Lower leg skin (tissue), 4 donors: ENCODE results near the gene ZNF83. TPM values are rescaled to one million over a fixed set of nuclear protein-coding genes. Genes with fewer than 3 reads are reported as not detected.
"Not testable (repeated sequence)": the region's sequence is repeated elsewhere in the genome, so short reads cannot be mapped to it uniquely, and the experiment has no call there.

Source experiments
- DNase-seq, 2 donors: peaks; one replicate each; pipeline ENCODE4 v3.0.0-alpha.2; 2019; ENCODE audit warnings: low spot score in 2 of 2
- H3K4me3 ChIP-seq: fragments of 200-600 bp; sonication (generic); 2 replicates; pipeline ENCODE4 v1.5.1; 2017; ENCODE audit warnings: mild to moderate bottlenecking, low read depth; ENCODE audit not compliant: poor library complexity, severe bottlenecking
- CTCF ChIP-seq, 3 donors: fragments of 450-650 bp; IDR thresholded peaks; one replicate each; pipeline ENCODE4 v1.5.1; 2016; ENCODE audit warnings: antibody characterized with exemption in 3 of 3, mild to moderate bottlenecking in 3 of 3, moderate library complexity in 2 of 3
- POLR2A ChIP-seq, 2 donors: fragments of 450-650 bp; IDR thresholded peaks; one replicate each; pipeline ENCODE4 v1.6.1; 2016 to 2017; ENCODE audit warnings: antibody characterized with exemption in 2 of 2, mild to moderate bottlenecking in 1 of 2, moderate library complexity in 1 of 2
- WGBS, 2 donors: methylation state at CpG; one replicate each; pipeline ENCODE4 v1.1.5; 2018; 5-methylcytosine and 5-hydroxymethylcytosine counted together
- intact Hi-C: fragments of 100-400 bp; cut with DNase I; formaldehyde crosslinking; loops from one replicate; pipeline ENCODE4 v1.15.0; 2023; ENCODE audit warnings: low total_unique reads
- total RNA-seq, 4 donors: library from RNA; depleted of rRNA; stranded (reverse); fragments of >200 nt; gene quantifications; one replicate each; pipeline ENCODE4 v1.1.0, GENCODE V29; 2016

ZNF83 gene
- total RNA-seq, 4 donors from 2014 or later, result 20.7 to 51.0 (median 35.3) TPM

- DNase-seq, result no peak
- intact Hi-C loops, result no loop called here
- H3K4me3 ChIP-seq, result no peak overlapping the region
- TF ChIP-seq POLR2A (IDR thresholded peaks at IDR 0.05) (no peak), CTCF (IDR thresholded peaks at IDR 0.05) (no peak)
- WGBS, 2 donors, result 95 to 99% methylated on average over 5 of the region's 5 CpGs
Observed at GRCh38 chr19:52613299-52613906, 24.8 kb downstream of the ZNF83 start.

GRCh38 chr19:52603558-52604207 lies 34.5 kb downstream of the ZNF83 start:
- intact Hi-C loops, result no loop called here
- WGBS, 2 donors, result 84 to 85% methylated on average over 14 of the region's 14 CpGs

GRCh38 chr19:52602941-52603340 lies 35.2 kb downstream of the ZNF83 start:
- 61 to 69% methylated on average over 2 of the region's 2 CpGs for WGBS, 2 donors
- intact Hi-C loops, result no loop called here

More at GRCh38 chr19:52603558-52604207, 34.5 kb downstream of the ZNF83 start:
- TF ChIP-seq POLR2A (IDR thresholded peaks at IDR 0.05), result no peak
- no peak for TF ChIP-seq CTCF (IDR thresholded peaks at IDR 0.05)
- H3K4me3 ChIP-seq, result no peak overlapping the region
- DNase-seq, result peak in 1 of 2 donors; percentile 45

GRCh38 chr19:52601974-52602366 lies 36.2 kb downstream of the ZNF83 start:
- 42 to 44% methylated on average over 3 of the region's 3 CpGs for WGBS, 2 donors
- intact Hi-C loops, DNase-seq: not testable (repeated sequence)
- H3K4me3 ChIP-seq, result peak overlapping the region; percentile 33

More at GRCh38 chr19:52602941-52603340, 35.2 kb downstream of the ZNF83 start:
- TF ChIP-seq POLR2A (IDR thresholded peaks at IDR 0.05) (no peak), CTCF (IDR thresholded peaks at IDR 0.05) (no peak)
- no peak overlapping the region for H3K4me3 ChIP-seq
- no peak for DNase-seq

- TF ChIP-seq POLR2A (IDR thresholded peaks at IDR 0.05) (no peak), CTCF (IDR thresholded peaks at IDR 0.05) (no peak)
- 0 to 1% methylated on average over 62 of the region's 62 CpGs for WGBS, 2 donors
- peak; percentile 92 to 99 for DNase-seq
- peak overlapping the region; percentile 33 for H3K4me3 ChIP-seq
- intact Hi-C loops, result no loop called here
Observed at GRCh38 chr19:52601025-52601973, 36.9 kb downstream of the ZNF83 start.

- intact Hi-C loops, result no loop called here
- no peak overlapping the region for H3K4me3 ChIP-seq
- TF ChIP-seq CTCF (IDR thresholded peaks at IDR 0.05), result no peak
- TF ChIP-seq POLR2A (IDR thresholded peaks at IDR 0.05), result no peak
- WGBS, 2 donors, result 0 to 2% methylated on average over 7 to 8 of the region's 15 CpGs
- peak in 1 of 2 donors; percentile 87 for DNase-seq
Observed at GRCh38 chr19:52600639-52601024, 37.5 kb downstream of the ZNF83 start.
